Measurements from ENCODE around the gene CADPS2.

The CADPS2 gene

DNA sequence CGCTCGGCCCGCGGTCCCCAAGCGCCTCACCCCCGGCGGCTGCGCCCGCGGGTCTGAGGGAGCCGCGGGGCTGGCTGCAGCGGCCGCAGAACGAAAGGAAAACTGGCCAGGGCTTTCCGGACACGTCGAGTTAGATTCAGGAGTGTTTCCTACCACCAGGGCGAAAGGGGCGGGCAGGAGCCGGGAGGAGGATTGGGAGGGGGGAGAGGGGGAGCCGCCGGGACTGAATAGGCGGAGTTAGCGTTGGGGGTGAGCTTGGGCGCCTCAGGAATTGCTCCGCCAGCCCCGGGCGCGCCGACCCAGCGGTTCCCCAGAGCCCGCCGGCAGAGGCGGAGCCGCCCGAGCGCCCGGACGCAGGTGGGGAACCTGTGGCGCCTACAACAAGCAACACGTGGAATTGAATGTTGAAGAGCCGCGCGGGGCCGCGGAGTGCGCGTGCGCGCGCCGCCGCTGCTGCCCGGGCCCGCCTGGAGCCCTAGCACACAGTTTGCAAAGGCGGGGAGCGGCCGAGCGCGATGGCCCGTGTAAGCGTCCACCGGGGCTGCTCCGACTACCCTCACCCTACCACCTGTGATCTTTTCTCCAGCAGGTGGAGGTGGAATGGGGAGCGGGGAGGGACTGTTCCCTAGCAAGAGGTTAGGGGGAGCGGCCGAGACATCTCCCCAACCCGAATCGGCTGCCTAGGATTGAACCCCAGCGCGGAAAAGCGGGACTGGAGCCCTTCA, at the start of gene CADPS2:
TSS of gene CADPS2 (minus strand) at position 104 of the 725 bp plus-strand sequence. CDS start 123 bp downstream, outside the sequence.
- in situ Hi-C loops (cut with MboI; ENCODE audit: low sequenced_read_pairs), result no loop called here

DNA sequence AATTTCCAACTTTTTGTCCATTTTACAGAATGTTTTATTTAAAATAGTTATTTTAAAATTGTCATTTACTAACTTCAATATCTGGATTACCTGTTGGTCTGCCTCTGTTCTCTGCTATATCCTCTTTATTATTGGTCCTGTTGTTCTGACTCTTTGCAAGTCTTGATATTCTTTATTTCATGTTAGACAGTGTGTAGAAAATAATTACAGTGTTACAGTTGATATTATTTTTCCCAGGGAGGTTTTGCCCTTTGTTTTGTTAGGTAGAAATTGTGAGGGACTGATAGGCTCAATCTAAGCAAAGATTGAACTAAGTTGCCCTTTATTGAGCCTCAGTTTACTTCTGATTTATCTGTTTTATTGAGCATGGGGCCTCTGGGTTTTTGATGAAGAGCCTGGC, 49.4 kb upstream of the CADPS2 start:
- in situ Hi-C loops (cut with MboI; ENCODE audit: low sequenced_read_pairs), result no loop called here

DNA sequence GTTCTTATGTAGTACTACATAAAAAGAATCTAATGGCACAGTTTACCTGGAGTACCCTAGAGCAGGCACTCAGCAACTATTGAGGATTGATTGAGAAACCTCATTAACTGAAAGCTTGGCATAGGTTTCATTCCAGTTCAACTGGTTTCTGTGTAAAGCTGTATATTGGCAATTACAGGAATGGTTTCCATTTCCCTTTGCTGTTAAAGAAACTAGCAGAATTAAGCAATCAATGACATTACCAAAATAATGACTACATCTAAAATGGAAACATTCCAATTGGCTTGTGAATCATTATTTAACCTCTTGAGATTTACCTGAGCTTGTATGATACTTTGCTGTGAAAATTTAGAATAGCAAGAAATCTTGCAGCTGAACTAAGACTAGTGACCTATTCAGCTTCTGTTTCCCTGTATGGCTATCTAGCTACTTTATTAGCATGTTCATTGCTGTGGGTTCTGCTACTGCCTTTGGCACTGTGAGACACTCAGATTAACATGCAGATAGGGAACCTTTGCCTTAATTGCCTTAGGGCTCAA, 33.5 kb upstream of the CADPS2 start:
- in situ Hi-C loops (cut with MboI; ENCODE audit: low sequenced_read_pairs), result no loop called here

DNA sequence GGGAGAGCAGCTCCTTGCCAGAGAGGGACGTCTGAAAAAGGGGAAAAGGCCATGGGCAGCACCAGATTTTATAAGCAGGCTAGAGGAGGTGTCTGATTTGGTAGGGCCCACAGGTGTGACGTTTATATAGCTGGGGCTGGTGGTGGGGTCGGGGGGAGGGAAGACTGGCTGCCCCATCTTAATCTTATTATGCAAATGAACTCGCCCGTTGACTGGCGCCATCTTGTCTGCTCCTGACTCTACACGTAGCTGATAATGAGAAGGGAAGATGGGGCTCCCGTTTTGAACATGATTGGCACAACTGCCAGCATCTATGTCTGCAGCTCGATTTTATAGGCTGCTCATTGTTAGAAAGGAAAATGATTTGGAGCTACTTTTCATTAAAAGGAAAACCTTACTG, 28.6 kb upstream of the CADPS2 start:
- in situ Hi-C loops (cut with MboI; ENCODE audit: low sequenced_read_pairs), result no loop called here

DNA sequence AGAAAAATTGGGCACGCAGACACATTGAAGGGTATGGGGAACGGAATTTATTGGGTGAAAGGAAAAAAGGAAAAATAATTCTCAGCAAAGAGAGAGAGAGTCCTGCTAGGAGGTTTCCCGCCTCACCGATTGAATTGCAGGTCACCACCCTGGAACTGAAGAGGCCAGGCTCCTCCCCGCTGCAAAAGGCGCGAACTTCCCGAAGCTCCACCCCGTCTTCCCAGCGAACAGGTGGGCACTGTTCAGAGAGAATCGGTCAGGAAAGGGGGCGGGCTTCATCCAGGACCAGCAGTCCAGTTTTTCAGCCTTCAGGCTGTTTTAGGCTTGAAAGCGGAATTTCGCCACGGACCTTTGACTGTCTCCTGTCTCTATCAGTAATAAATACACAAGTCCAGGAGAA, 27.3 kb upstream of the CADPS2 start:
- in situ Hi-C loops (cut with MboI; ENCODE audit: low sequenced_read_pairs), result no loop called here

DNA sequence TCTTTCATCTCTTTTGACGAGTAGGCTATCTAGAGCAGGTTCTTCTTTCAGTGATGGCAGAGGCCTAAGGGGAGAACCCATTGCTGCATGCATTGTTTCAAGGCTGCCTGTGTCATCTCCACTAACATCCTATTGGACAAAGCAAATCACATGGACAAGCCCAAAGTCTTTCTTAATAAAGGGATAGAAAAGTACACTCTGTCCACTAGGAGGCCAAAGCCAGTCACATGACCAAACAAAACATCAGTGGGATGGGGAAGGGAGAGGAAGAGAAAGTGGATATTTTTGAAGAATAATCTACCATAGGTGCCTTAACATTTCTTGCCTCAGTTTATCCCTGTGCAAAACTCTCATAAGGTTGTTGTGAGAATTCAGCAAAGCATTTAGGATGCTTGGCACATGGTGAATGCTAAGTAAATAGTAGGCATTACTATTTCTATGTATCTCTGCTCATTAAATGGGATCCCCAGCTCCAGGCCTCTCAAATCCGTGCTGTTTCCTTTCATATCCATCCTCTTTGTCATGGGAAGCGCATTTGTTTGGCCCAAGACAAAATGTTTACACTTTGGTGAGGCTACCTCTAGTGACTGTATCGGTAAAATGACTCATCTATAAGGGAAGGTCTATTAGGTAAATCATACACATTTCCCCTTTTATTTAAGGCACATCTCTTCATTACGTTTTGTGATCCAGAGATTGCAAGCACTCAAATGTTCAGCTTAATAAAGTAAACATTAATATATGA, 16.7 kb upstream of the CADPS2 start:
- in situ Hi-C loops (cut with MboI; ENCODE audit: low sequenced_read_pairs), result no loop called here

DNA sequence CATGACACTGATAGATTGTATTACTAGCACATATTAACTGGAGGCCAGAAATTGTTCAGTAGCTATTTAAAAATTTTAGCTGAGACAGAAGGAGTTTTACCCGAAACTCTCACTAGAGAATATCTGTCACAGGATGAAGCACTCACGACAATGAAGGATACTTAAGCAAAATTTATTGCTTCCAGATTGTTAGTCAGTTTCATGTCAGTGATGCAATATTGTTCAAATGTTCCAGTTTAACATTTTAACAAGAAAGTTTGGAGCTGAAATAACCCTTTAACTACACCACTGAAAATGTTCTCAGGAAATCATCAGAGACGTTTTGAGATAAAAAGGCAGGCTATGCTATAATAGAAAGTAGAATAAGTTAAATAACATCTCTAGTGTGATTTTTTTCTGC, 15.0 kb upstream of the CADPS2 start:
- in situ Hi-C loops (cut with MboI; ENCODE audit: low sequenced_read_pairs), result no loop called here

DNA sequence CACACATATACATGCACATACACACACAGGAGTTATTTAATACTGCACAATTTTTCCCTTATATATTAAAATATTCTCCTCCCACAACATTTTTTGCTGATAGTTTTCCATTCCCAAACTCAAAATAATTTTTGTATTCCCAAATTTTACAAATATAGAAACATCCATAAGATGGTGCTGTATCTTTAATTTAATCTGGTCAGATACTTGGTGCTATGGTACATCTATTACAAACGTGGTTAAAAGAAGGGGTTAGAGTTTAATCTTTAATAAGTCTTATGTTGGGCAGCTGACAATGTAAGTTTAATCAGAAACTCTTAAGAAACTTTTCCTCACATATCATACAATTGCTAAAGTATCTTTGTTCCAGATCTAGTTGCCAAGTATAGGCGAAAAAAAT, 10.2 kb upstream of the CADPS2 start:
- in situ Hi-C loops (cut with MboI; ENCODE audit: low sequenced_read_pairs), result no loop called here

DNA sequence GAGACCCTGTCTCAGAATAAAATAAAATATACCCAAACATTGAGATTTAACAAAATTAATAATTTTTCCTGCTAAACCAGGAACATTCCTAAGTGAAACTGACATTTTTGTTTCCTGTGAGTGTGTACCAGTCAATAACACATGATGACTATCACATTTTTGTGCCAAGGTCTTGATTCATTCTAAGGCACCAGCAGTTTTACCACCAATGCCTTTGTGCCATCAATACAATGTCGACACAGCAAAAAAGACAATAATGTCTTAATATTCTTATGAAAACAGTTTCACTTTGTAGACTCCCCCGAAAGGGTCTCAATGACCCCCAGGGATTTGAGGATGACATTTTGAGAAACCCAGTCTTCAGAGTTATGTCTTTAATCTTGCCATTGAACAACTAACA, 7.2 kb upstream of the CADPS2 start:
- in situ Hi-C loops (cut with MboI; ENCODE audit: low sequenced_read_pairs), result no loop called here

DNA sequence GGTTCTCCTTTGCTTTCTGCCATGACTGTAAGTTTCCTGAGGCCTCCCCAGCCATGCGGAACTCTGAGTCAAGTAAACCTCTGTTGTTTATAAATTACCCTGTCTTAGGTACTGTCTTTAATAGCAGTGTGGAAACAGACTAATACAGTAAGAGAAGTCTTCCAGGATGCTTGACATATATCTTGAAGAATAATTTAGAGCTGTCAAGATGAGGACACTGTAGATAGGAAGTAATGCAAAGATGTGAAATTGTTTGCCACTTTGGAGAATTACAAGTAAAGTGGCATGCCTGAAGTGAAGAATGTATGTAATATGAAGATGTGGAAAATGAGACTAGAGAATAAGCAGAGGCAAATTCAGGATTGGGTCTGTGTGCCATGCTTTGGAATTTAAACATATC, 2.9 kb upstream of the CADPS2 start:
- in situ Hi-C loops (cut with MboI; ENCODE audit: low sequenced_read_pairs), result no loop called here

DNA sequence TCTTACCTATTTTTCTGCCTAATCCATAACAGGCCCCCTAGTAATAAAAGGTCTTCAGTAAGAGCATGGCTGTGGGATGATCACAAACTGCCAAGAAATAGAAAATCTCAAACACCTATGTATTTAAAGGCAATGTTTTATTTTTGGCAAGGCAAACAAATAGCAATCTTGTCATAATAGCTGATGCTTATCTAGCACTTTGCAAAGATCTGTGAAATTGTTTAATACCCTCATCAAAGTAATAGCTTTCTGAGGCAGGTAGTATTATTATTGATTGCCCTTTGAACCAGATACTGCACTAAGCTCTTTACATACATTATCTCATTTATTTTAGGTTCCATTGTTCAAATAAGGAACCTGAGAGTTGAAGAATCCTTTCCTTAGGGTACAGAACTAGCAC, 1.6 kb upstream of the CADPS2 start:
- in situ Hi-C loops (cut with MboI; ENCODE audit: low sequenced_read_pairs), result no loop called here

DNA sequence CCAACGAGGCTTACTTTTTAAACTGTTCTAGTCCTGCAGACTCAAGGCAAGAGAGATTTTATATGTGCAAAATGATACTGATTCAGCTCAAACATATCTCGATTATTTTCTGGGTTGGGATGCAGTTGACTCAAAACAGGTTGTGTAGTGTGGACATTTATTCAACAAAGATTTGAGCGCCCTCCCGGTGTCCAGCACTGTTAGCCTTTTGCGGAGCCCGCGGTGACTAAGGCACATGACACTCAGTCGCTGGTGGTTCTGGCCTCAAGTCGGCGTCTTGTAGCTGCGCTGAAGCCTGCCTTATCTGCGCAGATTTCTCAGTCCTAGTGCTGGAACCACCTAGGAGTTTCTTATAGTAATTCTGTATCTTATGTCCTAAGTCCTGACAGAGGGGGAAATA, 938 bp upstream of the CADPS2 start:
- in situ Hi-C loops (cut with MboI; ENCODE audit: low sequenced_read_pairs), result no loop called here

DNA sequence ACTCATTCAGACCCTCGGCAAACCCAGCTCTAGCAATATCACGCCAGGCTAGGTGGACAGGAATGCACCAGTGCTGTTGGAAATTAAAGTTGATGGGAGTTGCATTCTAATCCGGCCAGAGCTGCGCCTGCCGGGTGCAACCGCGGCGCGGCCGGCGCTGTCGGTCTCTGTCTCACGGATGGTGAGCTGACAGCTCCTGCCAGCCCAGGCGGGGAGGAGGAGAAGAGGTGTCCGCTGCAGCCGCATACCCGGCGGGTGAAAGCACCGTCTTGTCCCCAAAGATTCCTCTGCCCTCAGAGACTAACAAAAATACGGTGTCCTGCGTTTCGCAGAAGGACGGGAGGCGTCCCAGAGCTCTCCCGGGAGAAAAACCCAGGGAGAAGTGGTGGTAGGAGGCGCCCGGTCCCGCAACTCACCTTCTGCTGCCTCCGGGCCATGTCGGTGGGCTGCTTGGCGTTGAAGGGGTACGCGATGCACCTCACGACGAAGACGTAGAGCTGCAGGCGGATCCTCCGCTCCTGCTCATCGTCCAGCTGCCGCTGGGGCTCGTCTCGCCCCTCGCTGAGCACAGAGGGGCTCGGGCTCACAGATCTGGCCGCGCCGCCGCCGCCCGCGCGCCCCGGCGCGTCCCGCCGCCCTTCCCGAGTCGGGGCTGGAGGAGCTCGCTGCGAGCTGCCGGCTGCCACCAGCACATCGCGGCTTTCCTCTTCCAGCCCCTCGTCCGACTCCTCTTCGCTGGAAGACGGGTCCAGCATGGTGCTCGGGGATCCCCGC, 490 bp downstream of the CADPS2 start:
- in situ Hi-C loops (cut with MboI; ENCODE audit: low sequenced_read_pairs), result no loop called here

DNA sequence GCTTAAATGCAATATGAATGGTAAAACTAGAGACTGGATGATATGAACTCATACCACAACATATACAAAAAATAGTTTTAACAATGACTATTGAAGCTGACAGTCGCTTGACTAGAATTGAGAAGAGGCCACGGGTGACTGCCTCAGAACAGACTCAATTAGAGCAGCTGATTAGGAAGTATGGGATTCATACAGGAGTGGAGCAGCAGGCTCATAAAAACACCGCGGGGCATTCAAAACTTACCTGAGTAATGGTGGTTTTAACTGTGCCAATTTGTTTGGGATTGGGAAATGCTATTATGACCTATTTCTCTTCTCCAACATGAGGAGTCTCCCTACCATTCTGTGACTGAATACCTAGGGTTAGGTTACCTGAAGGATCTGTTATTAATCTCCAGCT, 2.1 kb downstream of the CADPS2 start:
- in situ Hi-C loops (cut with MboI; ENCODE audit: low sequenced_read_pairs), result no loop called here

DNA sequence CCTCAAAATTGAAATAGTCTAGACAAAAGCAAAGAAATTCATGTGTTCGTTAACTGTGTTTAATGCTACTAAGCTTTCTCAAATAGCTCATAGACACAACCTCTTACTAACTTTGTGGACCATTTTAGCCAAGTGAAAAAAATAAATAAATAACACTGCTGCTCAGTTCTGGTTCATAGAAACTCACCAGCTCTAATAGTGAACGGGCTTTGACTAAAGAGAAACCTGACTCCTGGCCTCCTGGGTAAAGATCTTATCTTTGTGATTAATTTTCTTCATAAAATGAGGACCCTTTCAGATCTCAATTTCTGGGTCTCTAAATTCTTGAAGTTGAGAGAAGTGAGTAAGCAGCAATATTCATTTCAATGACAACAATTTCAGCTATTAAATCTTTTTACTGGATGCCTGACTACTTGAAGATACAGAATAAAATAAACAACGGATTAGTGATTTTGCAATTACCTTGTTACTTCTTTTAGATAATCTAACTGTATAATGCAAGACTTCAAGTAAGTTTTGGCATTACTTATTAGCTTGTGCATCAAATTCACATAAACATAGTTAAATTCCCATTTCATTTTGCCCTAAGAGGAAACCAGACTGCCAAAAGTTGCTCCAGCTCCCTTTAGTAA, 3.1 kb downstream of the CADPS2 start:
- in situ Hi-C loops (cut with MboI; ENCODE audit: low sequenced_read_pairs), result no loop called here

DNA sequence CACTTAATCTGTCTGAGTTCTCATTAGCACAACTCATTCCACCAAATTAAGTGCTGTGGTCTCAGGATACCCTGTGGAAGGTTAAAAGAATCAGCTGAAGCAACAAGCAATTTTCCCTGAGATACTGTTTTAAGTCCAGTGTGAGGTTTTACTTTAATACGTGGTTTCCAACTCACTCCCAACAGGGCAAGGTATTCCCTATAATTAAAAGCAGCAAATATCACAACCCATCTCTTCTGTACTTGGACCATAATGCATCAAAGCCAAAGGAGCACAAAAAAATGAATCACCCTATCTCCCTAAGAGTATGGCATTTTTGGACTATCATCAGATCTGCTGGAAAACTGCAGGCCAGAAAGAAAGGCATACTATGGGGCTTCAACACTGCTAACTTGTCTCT, 4.9 kb downstream of the CADPS2 start:
- in situ Hi-C loops (cut with MboI; ENCODE audit: low sequenced_read_pairs), result no loop called here

DNA sequence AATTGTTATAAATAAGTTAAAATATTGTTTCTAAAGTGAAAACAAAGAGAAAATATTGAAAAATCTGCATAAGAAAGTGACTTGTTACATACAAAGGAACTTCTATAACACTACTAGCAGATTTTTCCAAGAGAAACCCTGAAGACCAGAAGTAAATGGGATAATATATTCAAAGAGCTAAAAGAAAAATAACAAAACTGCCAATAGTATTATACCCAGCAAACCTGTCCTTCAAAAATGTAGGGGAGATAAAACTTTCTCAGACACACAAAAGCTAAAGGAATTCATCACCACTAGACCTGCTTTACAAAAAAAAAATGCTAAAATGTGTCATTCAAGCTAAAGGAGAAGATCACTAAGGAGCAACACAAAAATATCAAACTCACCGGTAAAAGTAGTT, 17.0 kb downstream of the CADPS2 start:
- in situ Hi-C loops (cut with MboI; ENCODE audit: low sequenced_read_pairs), result no loop called here

DNA sequence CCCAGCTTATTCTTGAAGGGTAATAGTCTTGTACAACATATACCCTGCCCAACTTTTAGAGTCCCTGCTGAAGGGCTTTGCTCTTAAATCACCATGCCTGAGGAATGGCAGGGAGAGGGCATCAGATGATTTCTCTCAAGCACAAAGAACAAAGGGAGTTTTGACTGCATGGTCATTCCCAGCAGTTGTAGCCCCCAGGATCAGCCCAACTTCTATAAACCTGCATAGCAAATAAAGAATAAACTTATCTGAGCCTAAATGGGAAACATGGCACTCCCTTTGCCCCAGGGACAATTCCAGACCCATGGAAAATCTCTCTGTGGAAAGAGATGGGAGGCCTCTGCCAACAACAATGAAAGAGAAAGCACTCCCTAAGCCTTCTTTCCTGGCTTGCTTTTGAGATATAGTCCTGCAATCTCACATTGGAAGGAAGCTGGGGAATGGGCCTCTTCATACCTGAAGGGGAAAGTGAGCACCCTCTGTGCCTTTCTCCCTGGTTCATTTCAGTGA, 18.7 kb downstream of the CADPS2 start:
- in situ Hi-C loops (cut with MboI; ENCODE audit: low sequenced_read_pairs), result no loop called here

DNA sequence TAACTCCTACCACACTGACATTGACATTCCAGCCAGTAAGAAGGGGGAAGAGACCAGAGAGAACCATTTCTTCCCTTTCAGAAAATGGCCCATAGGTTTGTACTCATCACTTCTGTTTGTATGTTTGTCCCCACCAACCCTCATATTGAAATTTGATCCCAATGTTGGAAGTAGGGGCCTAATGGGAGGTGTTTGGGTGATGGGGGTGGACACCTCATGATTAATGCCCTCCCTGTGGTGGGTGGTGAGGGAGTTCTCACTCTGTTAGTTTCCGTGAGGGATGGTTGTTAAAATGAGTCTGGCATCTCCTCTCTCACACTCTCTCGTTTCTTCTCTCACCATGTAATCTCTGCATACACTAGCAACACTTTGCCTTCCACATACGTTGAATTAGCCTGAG, 21.4 kb downstream of the CADPS2 start:
- in situ Hi-C loops (cut with MboI; ENCODE audit: low sequenced_read_pairs), result no loop called here

DNA sequence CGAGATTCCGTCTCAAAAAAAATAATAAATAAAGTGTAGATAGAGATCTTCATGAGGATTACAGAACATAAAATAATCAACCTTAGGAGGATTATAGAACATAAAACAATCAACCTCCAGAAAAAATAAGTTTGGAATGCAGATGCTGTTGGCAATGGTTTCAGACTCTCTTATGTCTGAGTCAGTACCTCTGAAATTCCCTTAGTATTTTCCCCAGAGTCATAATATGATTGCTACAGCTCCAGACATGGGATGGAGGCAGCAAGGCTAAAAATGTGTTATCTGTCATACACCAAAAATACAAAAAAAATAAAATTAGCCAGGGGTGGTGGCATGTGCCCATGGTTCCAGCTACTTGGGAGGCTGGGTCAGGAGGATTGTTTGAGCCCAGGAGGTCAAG, 22.2 kb downstream of the CADPS2 start:
- in situ Hi-C loops (cut with MboI; ENCODE audit: low sequenced_read_pairs), result no loop called here

DNA sequence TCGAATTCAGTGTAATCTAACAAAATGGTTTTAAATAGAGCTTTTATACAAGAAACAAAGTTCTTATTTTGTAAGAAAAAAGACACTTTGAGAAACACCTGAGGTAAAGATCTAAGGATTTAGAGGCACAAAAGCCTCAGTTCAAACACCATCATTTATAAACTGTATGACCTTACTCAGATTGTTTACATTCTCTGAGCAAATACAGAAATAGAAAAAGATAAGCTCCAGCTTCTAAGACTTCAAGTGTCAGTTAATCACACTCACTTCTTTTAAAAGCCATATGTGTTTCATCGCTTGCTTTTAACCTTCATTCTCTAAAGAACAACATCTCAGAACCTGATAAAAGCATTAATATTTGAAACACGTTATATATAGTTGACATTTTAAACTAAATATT, 27.9 kb downstream of the CADPS2 start:
- in situ Hi-C loops (cut with MboI; ENCODE audit: low sequenced_read_pairs), result no loop called here

Measured in HL-60/S4 (cell line).